Amygdala (tissue), 56 donors: Measurements from ENCODE around the gene CARS2.
"Not testable (repeated sequence)": the region's sequence is repeated elsewhere in the genome, so short reads cannot be mapped to it uniquely, and the experiment has no call there.

Source experiments
- DNase-seq, 56 donors: peaks; one replicate each; lab custom pipeline; 2025; lab: John Stamatoyannopoulos, UW

Gene CARS2

GRCh38 chr13:110684388-110685056 lies 21.4 kb downstream of the CARS2 start:
- no peak for DNase-seq

- DNase-seq, result no peak
Observed at GRCh38 chr13:110683921-110684320, 22.0 kb downstream of the CARS2 start.

GRCh38 chr13:110683203-110683883 lies 22.6 kb downstream of the CARS2 start:
- no peak for DNase-seq

- no peak for DNase-seq
Observed at GRCh38 chr13:110682746-110683145, 23.2 kb downstream of the CARS2 start.

GRCh38 chr13:110681868-110682550 lies 23.9 kb downstream of the CARS2 start:
- DNase-seq, result no peak

- DNase-seq, result no peak
Observed at GRCh38 chr13:110680852-110681251, 25.1 kb downstream of the CARS2 start.

- DNase-seq, result no peak
Observed at GRCh38 chr13:110677731-110678545, 28.0 kb downstream of the CARS2 start.

- DNase-seq, result no peak
Observed at GRCh38 chr13:110676595-110677587, 29.0 kb downstream of the CARS2 start.

GRCh38 chr13:110669814-110670213 lies 36.1 kb downstream of the CARS2 start:
- DNase-seq, result not testable (repeated sequence)

GRCh38 chr13:110669036-110669435 lies 36.9 kb downstream of the CARS2 start:
- DNase-seq, result no peak

- DNase-seq, result no peak
Observed at GRCh38 chr13:110666255-110666533, 39.7 kb downstream of the CARS2 start.

GRCh38 chr13:110665491-110666254 lies 40.2 kb downstream of the CARS2 start:
- DNase-seq, result no peak

GRCh38 chr13:110664673-110665072 lies 41.2 kb downstream of the CARS2 start:
- no peak for DNase-seq

GRCh38 chr13:110664041-110664440 lies 41.9 kb downstream of the CARS2 start:
- DNase-seq, result no peak

GRCh38 chr13:110663491-110663890 lies 42.4 kb downstream of the CARS2 start:
- no peak for DNase-seq

GRCh38 chr13:110662777-110663443 lies 43.0 kb downstream of the CARS2 start:
- no peak for DNase-seq

- DNase-seq, result no peak
Observed at GRCh38 chr13:110662091-110662490, 43.8 kb downstream of the CARS2 start.

- DNase-seq, result no peak
Observed at GRCh38 chr13:110661256-110661655, 44.7 kb downstream of the CARS2 start.
